Body of pancreas (tissue), 4 donors: ENCODE results near the gene IRAK1BP1.

Experiments used
- POLR2A ChIP-seq, 3 donors: fragments of 450-650 bp; IDR thresholded peaks; one replicate each; pipeline ENCODE4 v1.6.1; 2016; ENCODE audit warnings: antibody characterized with exemption in 3 of 3, mild to moderate bottlenecking in 2 of 3
- TF ChIP-seq, protein P1 (sequence below), 7 experiments: fragments of 450-650 bp in 4 of 7; fragments of 200-600 bp in 3 of 7; sonication (generic) in 3 of 7; IDR thresholded peaks; one replicate each; pipeline ENCODE4 v1.5.1; 2016 to 2019; ENCODE audit warnings: antibody characterized with exemption in 7 of 7

DNA sequence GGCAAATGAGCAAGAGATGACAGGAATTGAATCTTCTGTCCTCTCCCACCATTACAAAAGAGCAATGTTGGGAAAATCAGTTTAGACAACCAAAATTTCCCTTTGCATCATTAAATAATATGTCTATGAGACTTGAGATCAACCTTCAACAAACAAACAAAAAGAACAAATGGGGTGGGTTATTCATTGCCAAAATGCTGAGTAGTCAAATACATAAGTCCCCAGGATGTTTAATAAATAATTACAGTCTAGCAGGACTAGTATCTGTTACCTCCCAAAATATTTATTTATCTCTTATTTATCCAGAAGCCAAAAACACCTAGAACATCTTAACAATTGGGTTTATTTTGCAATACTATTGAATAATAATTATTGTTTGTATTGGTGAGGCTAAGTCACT is 16.2 kb upstream of the IRAK1BP1 start:
- TF ChIP-seq, protein P1, sequence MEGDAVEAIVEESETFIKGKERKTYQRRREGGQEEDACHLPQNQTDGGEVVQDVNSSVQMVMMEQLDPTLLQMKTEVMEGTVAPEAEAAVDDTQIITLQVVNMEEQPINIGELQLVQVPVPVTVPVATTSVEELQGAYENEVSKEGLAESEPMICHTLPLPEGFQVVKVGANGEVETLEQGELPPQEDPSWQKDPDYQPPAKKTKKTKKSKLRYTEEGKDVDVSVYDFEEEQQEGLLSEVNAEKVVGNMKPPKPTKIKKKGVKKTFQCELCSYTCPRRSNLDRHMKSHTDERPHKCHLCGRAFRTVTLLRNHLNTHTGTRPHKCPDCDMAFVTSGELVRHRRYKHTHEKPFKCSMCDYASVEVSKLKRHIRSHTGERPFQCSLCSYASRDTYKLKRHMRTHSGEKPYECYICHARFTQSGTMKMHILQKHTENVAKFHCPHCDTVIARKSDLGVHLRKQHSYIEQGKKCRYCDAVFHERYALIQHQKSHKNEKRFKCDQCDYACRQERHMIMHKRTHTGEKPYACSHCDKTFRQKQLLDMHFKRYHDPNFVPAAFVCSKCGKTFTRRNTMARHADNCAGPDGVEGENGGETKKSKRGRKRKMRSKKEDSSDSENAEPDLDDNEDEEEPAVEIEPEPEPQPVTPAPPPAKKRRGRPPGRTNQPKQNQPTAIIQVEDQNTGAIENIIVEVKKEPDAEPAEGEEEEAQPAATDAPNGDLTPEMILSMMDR (IDR thresholded peaks at IDR 0.05): no peak
- no peak for TF ChIP-seq POLR2A (IDR thresholded peaks at IDR 0.05)
